Ascending aorta (tissue), 2 donors: Measurements from ENCODE around the gene GPR39. TPM values are rescaled to one million over a fixed set of nuclear protein-coding genes. Genes with fewer than 3 reads are reported as not detected.

Experiments
- DNase-seq, 2 donors: peaks; one replicate each; pipeline ENCODE4 v3.0.0-alpha.2; 2019; ENCODE audit warnings: low spot score in 2 of 2
- H3K27ac ChIP-seq, 2 donors: fragments of 200-600 bp; sonication (generic); one replicate each; pipeline ENCODE4 v1.5.1; 2016 to 2017; ENCODE audit warnings: mild to moderate bottlenecking in 1 of 2
- H3K27me3 ChIP-seq: fragments of 200-600 bp; sonication (generic); one replicate; pipeline ENCODE4 v1.5.1; 2017
- H3K36me3 ChIP-seq, 2 donors: fragments of 200-600 bp; sonication (generic); one replicate each; pipeline ENCODE4 v1.5.1; 2016
- H3K4me1 ChIP-seq, 2 donors: fragments of 200-600 bp; sonication (generic); one replicate each; pipeline ENCODE4 v1.5.1; 2016 to 2017; ENCODE audit warnings: mild to moderate bottlenecking in 1 of 2
- H3K4me3 ChIP-seq, 2 donors: fragments of 200-600 bp; sonication (generic); one replicate each; pipeline ENCODE4 v1.5.1; 2016 to 2017; ENCODE audit warnings: mild to moderate bottlenecking in 1 of 2
- H3K9me3 ChIP-seq, 2 donors: fragments of 200-600 bp; sonication (generic); one replicate each; pipeline ENCODE4 v1.5.1; 2016
- intact Hi-C: fragments of 100-400 bp; cut with DNase I; formaldehyde crosslinking; loops from one replicate; pipeline ENCODE4 v1.15.1; 2023
- total RNA-seq: library from RNA; depleted of rRNA; stranded (reverse); fragments of >200 nt; gene quantifications from one replicate; pipeline ENCODE4 v1.1.0, GENCODE V29; 2016
- TF ChIP-seq, protein P1 (sequence below), 3 experiments: fragments of 200-600 bp in 2 of 3; fragments of 450-650 bp in 1 of 3; sonication (generic) in 2 of 3; IDR thresholded peaks; one replicate each; pipeline ENCODE4 v1.5.1; 2016 to 2019; ENCODE audit warnings: antibody characterized with exemption in 3 of 3, mild to moderate bottlenecking in 1 of 3, moderate library complexity in 1 of 3

Gene GPR39
- total RNA-seq, 1 donor from 2014 or later: 0.64 TPM

DNA sequence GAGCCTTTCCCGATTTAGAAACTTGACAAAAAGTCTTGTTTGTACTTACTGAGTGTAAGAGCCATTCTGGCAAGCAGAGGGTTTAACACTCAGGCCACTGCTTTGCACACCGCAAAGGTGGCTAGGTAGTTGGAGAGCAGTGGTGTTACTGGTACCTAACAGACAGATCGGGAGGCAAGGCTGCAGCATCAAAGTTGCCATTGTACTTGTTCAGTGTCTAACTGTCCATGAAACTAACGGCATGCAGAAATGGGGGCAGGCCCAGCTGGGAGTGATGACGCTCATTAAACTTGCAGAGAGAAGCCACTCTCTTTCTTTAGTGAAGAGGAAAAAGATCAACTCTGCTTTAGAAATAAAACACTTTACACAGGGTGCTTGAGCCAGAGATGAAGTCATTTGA lies 10.1 kb downstream of the GPR39 start:
- intact Hi-C loops: no loop called here
- Histone ChIP-seq H3K4me1 (no peaks in the 10 kb centered on the region), H3K36me3 (no peaks in the 10 kb centered on the region), H3K27ac (no peak overlapping the region), H3K27me3 (no peaks in the 10 kb centered on the region), H3K9me3 (no peaks in the 10 kb centered on the region), H3K4me3 (no peak overlapping the region)
- TF ChIP-seq, protein P1, sequence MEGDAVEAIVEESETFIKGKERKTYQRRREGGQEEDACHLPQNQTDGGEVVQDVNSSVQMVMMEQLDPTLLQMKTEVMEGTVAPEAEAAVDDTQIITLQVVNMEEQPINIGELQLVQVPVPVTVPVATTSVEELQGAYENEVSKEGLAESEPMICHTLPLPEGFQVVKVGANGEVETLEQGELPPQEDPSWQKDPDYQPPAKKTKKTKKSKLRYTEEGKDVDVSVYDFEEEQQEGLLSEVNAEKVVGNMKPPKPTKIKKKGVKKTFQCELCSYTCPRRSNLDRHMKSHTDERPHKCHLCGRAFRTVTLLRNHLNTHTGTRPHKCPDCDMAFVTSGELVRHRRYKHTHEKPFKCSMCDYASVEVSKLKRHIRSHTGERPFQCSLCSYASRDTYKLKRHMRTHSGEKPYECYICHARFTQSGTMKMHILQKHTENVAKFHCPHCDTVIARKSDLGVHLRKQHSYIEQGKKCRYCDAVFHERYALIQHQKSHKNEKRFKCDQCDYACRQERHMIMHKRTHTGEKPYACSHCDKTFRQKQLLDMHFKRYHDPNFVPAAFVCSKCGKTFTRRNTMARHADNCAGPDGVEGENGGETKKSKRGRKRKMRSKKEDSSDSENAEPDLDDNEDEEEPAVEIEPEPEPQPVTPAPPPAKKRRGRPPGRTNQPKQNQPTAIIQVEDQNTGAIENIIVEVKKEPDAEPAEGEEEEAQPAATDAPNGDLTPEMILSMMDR (IDR thresholded peaks at IDR 0.05): no peak
- no peak for DNase-seq

DNA sequence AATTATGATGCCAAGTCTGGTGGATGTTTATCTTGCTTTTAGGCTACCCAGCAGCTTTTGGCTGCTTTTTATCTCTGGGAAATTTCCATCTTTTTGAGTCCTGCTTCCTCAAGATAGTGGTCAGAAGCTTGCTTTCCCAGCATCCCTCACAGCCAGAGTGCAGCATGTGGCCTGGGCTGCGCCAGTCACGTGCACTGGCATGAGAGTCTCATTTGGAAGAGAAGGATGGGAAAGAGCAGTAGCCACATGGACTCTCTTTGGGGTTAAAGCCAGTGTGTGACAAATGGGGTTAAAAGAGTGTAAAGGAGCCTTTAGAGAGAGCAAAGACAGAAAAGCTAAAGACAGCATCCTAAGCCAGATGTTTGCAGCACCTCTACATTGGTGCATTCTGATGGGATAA lies 12.7 kb downstream of the GPR39 start:
- Histone ChIP-seq H3K27me3 (no peaks in the 10 kb centered on the region), H3K4me3 (no peak overlapping the region), H3K36me3 (no peaks in the 10 kb centered on the region), H3K4me1 (no peaks in the 10 kb centered on the region), H3K9me3 (no peaks in the 10 kb centered on the region), H3K27ac (no peak overlapping the region)
- intact Hi-C loops: no loop called here
- TF ChIP-seq, protein P1 (IDR thresholded peaks at IDR 0.05): no peak
- no peak for DNase-seq

DNA sequence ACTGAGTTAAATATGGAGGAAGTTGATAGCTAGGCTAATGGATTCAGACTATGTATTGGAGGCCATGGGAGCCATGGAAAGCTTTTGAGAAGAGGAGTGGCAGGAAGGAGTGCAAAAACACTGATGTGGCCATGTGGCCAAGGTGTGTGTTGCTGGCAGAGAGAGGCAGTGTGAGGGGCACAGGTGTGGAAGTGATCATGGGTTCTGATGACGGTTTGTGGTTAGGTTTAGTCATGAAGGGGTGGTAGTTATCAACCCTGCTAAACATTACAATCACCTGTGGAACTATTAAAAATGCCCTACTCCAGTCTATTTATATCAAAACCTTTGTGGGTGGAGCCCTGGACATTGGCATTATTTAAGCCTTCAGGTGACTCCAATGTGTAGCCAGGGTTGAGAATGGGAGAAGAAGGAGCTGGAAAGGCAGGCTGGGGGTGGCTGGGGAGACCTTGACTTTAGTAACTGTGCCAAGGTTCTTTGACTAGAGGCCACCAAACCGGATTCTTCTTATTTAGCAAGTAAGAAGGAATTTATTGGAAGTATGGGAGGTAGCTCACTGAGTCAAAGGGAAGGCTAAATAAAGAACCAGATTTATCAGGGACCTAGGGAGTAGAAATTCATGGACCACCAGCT lies 13.5 kb downstream of the GPR39 start:
- no peaks in the 10 kb centered on the region for H3K27me3 ChIP-seq
- no peak overlapping the region for H3K4me3 ChIP-seq
- TF ChIP-seq, protein P1 (IDR thresholded peaks at IDR 0.05): no peak
- DNase-seq: no peak
- H3K36me3 ChIP-seq: no peaks in the 10 kb centered on the region
- no peaks in the 10 kb centered on the region for H3K9me3 ChIP-seq
- no peak overlapping the region for H3K27ac ChIP-seq
- intact Hi-C loops: no loop called here
- no peaks in the 10 kb centered on the region for H3K4me1 ChIP-seq

DNA sequence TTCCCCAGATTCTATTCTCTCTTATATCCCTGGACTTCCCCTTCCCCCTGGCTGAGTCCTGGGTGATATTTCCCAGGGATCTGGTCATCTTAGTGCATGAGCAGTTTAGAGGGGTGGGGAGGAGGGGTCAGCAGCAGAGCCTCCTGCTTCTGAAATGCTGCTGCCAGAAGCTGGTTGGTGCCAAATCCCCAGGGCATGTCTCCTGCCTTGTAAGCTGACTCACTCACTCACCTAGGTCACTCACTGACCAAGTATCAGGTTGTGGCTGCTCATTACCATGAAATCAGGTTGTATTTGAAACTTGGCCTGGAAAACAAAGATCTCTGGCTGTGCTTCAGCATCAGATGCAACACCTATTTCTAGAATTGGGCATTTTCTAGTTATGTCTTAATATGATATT lies 14.3 kb downstream of the GPR39 start:
- H3K36me3 ChIP-seq: no peaks in the 10 kb centered on the region
- H3K4me3 ChIP-seq: no peak overlapping the region
- H3K27me3 ChIP-seq: no peaks in the 10 kb centered on the region
- TF ChIP-seq, protein P1 (IDR thresholded peaks at IDR 0.05): no peak
- H3K4me1 ChIP-seq: no peaks in the 10 kb centered on the region
- DNase-seq: no peak
- no peak overlapping the region for H3K27ac ChIP-seq
- intact Hi-C loops: no loop called here
- H3K9me3 ChIP-seq: no peaks in the 10 kb centered on the region

DNA sequence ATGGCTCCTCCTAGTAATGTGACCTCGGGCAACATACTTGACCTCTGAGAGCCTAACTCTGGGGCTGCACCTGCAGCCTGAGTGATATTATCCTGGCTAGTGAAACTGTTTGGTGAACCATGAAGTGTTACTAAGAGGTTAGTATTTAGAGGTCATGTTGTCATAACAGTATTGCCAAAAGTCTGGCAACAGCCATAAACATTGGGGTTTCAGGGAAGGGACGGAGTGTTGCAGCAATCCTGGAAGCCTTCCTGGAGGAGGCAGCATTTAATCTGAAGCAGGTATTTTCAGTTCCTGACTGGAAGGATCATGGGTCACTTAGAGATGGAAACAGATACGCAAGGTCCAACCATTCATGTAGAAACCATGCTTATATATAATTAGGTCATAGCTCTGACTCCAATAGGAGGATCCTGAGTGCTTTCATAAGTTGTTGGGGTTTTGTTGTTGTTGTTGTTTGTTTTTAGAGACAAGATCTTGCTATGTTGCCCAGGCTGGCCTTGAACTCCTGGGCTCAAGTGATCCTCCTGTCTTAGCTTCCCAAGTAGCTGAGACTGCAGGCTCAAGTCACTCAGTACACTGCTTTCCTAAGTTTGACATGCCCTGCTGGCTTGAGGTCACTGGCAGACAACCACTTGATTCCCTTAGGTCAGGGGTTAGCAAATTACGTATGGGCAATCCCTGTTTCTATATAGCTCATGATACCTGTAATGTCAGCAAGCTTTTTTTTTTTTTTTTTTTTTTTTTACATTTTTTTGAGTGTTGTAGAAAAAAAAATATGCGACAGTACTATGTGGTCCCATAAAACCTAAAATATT lies 21.5 kb downstream of the GPR39 start:
- Histone ChIP-seq H3K4me1 (no peaks in the 10 kb centered on the region), H3K27ac (no peak overlapping the region), H3K4me3 (no peak overlapping the region), H3K27me3 (no peaks in the 10 kb centered on the region), H3K36me3 (no peaks in the 10 kb centered on the region), H3K9me3 (no peaks in the 10 kb centered on the region)
- DNase-seq: no peak
- intact Hi-C loops: no loop called here
- TF ChIP-seq, protein P1 (IDR thresholded peaks at IDR 0.05): no peak
